ENCODE data around the gene BIN1.

Gene BIN1

DNA sequence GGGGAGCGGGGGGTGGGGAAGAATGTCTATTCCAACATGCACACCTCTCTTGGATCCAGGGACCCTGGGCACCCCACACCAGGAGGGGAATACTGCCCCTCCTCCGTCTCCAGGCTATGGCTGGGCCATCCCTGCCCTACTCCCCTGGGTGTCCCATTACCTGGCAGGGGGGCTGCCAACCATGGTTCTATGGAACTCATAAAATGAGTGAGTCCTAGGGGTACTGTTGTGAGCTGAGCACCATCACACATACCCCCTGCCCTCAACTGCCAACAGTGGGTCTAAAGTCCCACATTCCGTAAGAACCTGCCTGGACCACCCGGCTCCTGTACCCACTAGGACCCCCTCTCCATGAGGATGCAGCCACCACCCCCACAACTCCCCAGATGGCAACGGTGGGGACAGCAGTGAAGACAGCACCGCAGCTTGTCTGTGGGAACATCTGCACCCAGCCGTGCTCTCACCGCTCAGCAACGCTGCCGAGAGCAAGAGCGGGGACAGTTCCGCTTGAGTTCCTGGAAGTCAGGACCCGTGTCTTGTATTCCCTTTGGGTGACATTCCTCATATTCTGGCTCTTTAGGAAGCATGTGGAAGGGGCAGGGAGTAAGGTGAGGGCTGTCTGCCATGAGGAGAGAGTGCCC lies 41.5 kb downstream of the BIN1 start:
- H3K27me3 ChIP-seq (ENCODE audit: insufficient read depth, low read length), result no peaks in the 10 kb centered on the region
- peak overlapping the region; percentile 26 for H4K91ac ChIP-seq (ENCODE audit: low read depth, low read length)
- H2AFZ ChIP-seq (ENCODE audit: insufficient read depth, low read length, poor library complexity), result no peak overlapping the region
- H3K36me3 ChIP-seq (ENCODE audit: control insufficient read depth in 1 of 2, insufficient read depth in 2 of 2, low read length in 2 of 2), result no peaks in the 10 kb centered on the region
- peak overlapping the region; percentile 22 for H3K18ac ChIP-seq (ENCODE audit: low read length)
- H3K27ac ChIP-seq (ENCODE audit: low read depth, low read length), result peak overlapping the region; percentile 5
- H2BK5ac ChIP-seq (ENCODE audit: low read depth, low read length, poor library complexity), result no peak overlapping the region
- H3K4me2 ChIP-seq (ENCODE audit: low read length), result no peak overlapping the region
- no CpG with 5 or more reads among the region's 13 CpGs for WGBS (ENCODE audit: extremely low coverage, insufficient coverage, insufficient read length)
- H4K8ac ChIP-seq (ENCODE audit: low read depth, low read length), result no peak overlapping the region
- H3K4me1 ChIP-seq (ENCODE audit: control insufficient read depth in 1 of 2, insufficient read depth in 2 of 2, low read length in 2 of 2), result peaks cover 26 to 27% of the 10 kb centered on the region in 2 experiments
- peak overlapping the region; percentile 9 for H2BK120ac ChIP-seq (ENCODE audit: insufficient read depth, low read length, poor library complexity)
- no peak overlapping the region for H2AK5ac ChIP-seq (ENCODE audit: low read length)
- H3K9ac ChIP-seq (ENCODE audit: low read length), result no peak overlapping the region
- no peak for DNase-seq
- H3K79me1 ChIP-seq (ENCODE audit: low read length), result peaks cover 7% of the 10 kb centered on the region
- no peak overlapping the region for H3K4ac ChIP-seq (ENCODE audit: low read depth, low read length)
- H2BK12ac ChIP-seq (ENCODE audit: low read length), result peak overlapping the region; percentile 14
- H4K12ac ChIP-seq (ENCODE audit: low read depth, low read length), result no peak overlapping the region
- H3K14ac ChIP-seq (ENCODE audit: low read length), result no peak overlapping the region
- peaks cover 4% of the 10 kb centered on the region for H3K9me3 ChIP-seq (ENCODE audit: insufficient read depth, low read depth, low read length)
- H3K79me2 ChIP-seq (ENCODE audit: control insufficient read depth, insufficient read depth, low read length, poor library complexity), result no peaks in the 10 kb centered on the region
- H3K4me3 ChIP-seq (ENCODE audit: low read depth, low read length), result no peak overlapping the region
- H3K23ac ChIP-seq (ENCODE audit: low read length), result no peak overlapping the region

DNA sequence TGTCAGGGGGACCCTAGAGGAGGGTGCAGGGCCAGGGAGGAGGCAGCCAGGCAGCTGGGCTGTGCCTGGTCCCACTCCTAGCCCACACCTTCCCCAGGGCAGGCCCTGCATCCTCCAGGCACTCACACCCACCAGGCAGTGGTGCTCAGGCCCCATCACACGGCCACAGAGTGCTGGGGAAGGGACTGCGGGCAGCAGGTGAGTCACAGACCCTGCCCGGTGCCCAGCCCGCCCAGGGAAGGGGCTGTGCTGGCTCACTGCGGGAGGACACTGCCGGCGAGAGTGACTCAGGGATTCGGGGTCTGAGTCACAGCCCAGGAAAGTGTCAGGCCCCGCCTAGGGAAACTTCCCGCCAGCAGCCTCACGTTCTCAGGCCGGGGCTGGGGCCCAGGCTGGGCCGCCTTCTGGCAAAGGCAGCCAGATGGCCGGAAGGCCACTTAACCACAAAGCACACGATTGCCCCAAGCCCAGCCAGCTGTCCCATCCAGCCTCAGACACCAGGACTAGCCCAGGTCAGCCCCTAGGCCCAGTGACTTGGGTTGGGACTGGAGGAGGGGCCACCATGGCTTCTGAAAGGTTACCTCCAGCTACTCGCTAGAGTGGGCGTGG lies 42.2 kb downstream of the BIN1 start:
- Histone ChIP-seq H2AFZ (ENCODE audit: insufficient read depth, low read length, poor library complexity) (no peak overlapping the region), H3K9me3 (ENCODE audit: insufficient read depth, low read depth, low read length) (peaks cover 4% of the 10 kb centered on the region), H3K4ac (ENCODE audit: low read depth, low read length) (no peak overlapping the region), H3K36me3 (ENCODE audit: control insufficient read depth in 1 of 2, insufficient read depth in 2 of 2, low read length in 2 of 2) (no peaks in the 10 kb centered on the region), H3K4me1 (ENCODE audit: control insufficient read depth in 1 of 2, insufficient read depth in 2 of 2, low read length in 2 of 2) (peaks cover 26 to 27% of the 10 kb centered on the region in 2 experiments), H3K4me2 (ENCODE audit: low read length) (peak overlapping the region; percentile 8), H4K91ac (ENCODE audit: low read depth, low read length) (no peak overlapping the region), H3K79me2 (ENCODE audit: control insufficient read depth, insufficient read depth, low read length, poor library complexity) (no peaks in the 10 kb centered on the region), H4K12ac (ENCODE audit: low read depth, low read length) (no peak overlapping the region), H3K27ac (ENCODE audit: low read depth, low read length) (peak overlapping the region; percentile 5), H2BK5ac (ENCODE audit: low read depth, low read length, poor library complexity) (no peak overlapping the region), H2BK12ac (ENCODE audit: low read length) (peak overlapping the region; percentile 34), H3K23ac (ENCODE audit: low read length) (no peak overlapping the region), H2AK5ac (ENCODE audit: low read length) (no peak overlapping the region), H3K9ac (ENCODE audit: low read length) (no peak overlapping the region), H4K8ac (ENCODE audit: low read depth, low read length) (no peak overlapping the region), H3K79me1 (ENCODE audit: low read length) (peaks cover 7% of the 10 kb centered on the region), H3K14ac (ENCODE audit: low read length) (peak overlapping the region; percentile 23), H3K4me3 (ENCODE audit: low read depth, low read length) (no peak overlapping the region), H2BK120ac (ENCODE audit: insufficient read depth, low read length, poor library complexity) (peak overlapping the region; percentile 9), H3K27me3 (ENCODE audit: insufficient read depth, low read length) (no peaks in the 10 kb centered on the region), H3K18ac (ENCODE audit: low read length) (no peak overlapping the region)
- DNase-seq, result peak; percentile 98 to 99
- WGBS (ENCODE audit: extremely low coverage, insufficient coverage, insufficient read length), result no CpG with 5 or more reads among the region's 17 CpGs

DNA sequence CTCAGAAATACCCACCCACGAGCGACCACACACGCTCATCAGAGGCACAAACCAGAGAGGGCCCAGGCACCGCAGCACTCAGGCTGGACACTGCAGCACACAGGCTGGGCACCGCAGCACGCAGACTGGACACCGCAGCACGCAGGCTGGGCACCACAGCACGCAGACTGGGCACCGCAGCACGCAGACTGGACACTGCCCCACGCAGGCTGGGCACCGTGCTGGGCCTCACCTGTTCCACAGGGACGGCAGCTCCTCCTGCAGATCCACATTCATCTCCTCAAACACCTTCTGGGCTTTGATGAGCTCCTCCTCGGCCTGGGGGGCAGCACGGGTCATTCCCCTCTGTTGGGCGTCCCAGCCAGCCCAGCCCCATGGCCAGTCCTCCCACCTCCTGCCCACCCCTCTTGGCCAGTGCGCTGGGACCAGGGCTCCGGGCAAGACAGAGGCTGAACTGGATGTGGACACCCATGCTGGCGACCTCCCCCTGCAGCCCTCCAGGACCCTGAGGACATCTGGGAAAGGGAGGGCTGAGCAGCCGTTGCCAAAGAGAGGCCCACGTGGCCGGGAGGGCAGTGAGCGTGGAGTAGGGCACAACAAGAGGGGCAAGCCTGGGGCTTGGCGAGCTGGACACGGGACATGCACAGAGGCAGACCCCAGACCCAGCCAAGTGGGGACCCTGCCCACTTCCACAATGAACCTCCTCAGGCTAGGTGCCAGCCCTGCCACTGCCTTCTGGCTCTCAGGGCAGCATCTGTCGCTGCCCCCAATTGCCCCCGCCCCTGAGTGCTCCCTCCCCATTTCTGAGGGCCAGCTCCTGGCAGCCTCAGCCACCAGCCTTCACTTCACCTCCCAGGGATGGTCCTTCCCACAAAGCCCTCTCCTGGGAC lies 43.0 kb downstream of the BIN1 start:
- DNase-seq, result no peak
- Histone ChIP-seq H3K23ac (ENCODE audit: low read length) (no peak overlapping the region), H3K9ac (ENCODE audit: low read length) (no peak overlapping the region), H4K91ac (ENCODE audit: low read depth, low read length) (peak overlapping the region; percentile 25), H3K79me1 (ENCODE audit: low read length) (peaks cover 7% of the 10 kb centered on the region), H3K79me2 (ENCODE audit: control insufficient read depth, insufficient read depth, low read length, poor library complexity) (no peaks in the 10 kb centered on the region), H2BK12ac (ENCODE audit: low read length) (peak overlapping the region; percentile 34), H3K27ac (ENCODE audit: low read depth, low read length) (no peak overlapping the region), H4K12ac (ENCODE audit: low read depth, low read length) (no peak overlapping the region), H3K27me3 (ENCODE audit: insufficient read depth, low read length) (no peaks in the 10 kb centered on the region), H3K4me3 (ENCODE audit: low read depth, low read length) (no peak overlapping the region), H2AK5ac (ENCODE audit: low read length) (peak overlapping the region; percentile 18), H3K4me2 (ENCODE audit: low read length) (no peak overlapping the region), H2AFZ (ENCODE audit: insufficient read depth, low read length, poor library complexity) (no peak overlapping the region), H3K4ac (ENCODE audit: low read depth, low read length) (no peak overlapping the region), H4K8ac (ENCODE audit: low read depth, low read length) (peak overlapping the region; percentile 3), H3K18ac (ENCODE audit: low read length) (peak overlapping the region; percentile 25), H3K9me3 (ENCODE audit: insufficient read depth, low read depth, low read length) (peaks cover 4% of the 10 kb centered on the region), H2BK5ac (ENCODE audit: low read depth, low read length, poor library complexity) (no peak overlapping the region), H3K36me3 (ENCODE audit: control insufficient read depth in 1 of 2, insufficient read depth in 2 of 2, low read length in 2 of 2) (no peaks in the 10 kb centered on the region), H2BK120ac (ENCODE audit: insufficient read depth, low read length, poor library complexity) (peak overlapping the region; percentile 5), H3K14ac (ENCODE audit: low read length) (peak overlapping the region; percentile 23), H3K4me1 (ENCODE audit: control insufficient read depth in 1 of 2, insufficient read depth in 2 of 2, low read length in 2 of 2) (peaks cover 26 to 27% of the 10 kb centered on the region in 2 experiments)
- no CpG with 5 or more reads among the region's 28 CpGs for WGBS (ENCODE audit: extremely low coverage, insufficient coverage, insufficient read length)

DNA sequence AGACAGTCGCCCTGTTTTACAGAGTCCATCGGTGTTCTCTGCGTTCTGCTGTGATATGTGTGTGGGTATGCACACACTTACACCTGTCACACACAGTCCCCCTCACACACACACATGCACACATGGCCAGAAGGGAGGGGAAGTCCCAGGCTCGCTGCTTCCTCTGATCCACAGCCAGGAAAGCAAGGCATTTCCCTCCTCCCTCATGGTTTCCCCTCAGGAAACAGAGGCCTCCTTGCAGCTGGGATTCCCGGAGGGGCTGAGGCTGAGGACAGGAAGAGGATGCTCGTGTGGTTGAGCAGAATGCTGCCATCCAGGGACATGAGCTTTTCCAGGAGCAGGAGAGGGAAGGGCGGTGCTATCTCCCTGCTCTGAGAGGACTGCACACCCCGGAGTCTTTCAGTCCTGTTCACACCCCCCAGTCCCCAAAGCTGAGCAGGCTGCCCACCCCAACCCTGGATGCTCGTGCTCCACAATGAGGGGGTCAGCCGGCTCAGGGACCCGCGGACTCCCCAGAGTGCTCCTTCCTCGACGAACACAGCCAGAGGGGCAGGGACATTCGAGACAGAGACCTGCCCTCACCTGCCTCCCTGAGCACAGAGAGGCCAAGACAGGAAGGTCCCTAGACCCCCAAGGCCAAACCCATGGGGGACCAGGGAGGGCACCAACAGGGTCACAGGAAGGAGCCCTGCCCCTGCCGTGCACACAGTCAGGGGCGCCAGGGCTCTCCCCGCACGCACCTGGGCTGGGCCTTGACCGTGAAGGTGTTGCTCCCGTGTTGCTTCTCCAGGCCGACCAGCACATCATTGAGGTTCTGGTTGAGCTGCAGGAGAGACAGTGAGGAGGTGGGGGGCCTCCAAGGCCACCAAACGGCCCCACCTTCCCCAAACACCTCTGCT lies 45.3 kb downstream of the BIN1 start:
- Histone ChIP-seq H3K4me1 (ENCODE audit: control insufficient read depth in 1 of 2, insufficient read depth in 2 of 2, low read length in 2 of 2) (peaks cover 20 to 24% of the 10 kb centered on the region in 2 experiments), H3K79me1 (ENCODE audit: low read length) (peaks cover 7% of the 10 kb centered on the region), H3K27me3 (ENCODE audit: insufficient read depth, low read length) (no peaks in the 10 kb centered on the region), H3K9ac (ENCODE audit: low read length) (no peak overlapping the region), H3K4ac (ENCODE audit: low read depth, low read length) (no peak overlapping the region), H3K23ac (ENCODE audit: low read length) (no peak overlapping the region), H3K4me3 (ENCODE audit: low read depth, low read length) (no peak overlapping the region), H3K18ac (ENCODE audit: low read length) (no peak overlapping the region), H4K8ac (ENCODE audit: low read depth, low read length) (peak overlapping the region; percentile 44), H4K91ac (ENCODE audit: low read depth, low read length) (no peak overlapping the region), H2BK120ac (ENCODE audit: insufficient read depth, low read length, poor library complexity) (no peak overlapping the region), H2AFZ (ENCODE audit: insufficient read depth, low read length, poor library complexity) (no peak overlapping the region), H4K12ac (ENCODE audit: low read depth, low read length) (no peak overlapping the region), H2BK12ac (ENCODE audit: low read length) (no peak overlapping the region), H2AK5ac (ENCODE audit: low read length) (no peak overlapping the region), H3K4me2 (ENCODE audit: low read length) (no peak overlapping the region), H3K27ac (ENCODE audit: low read depth, low read length) (no peak overlapping the region), H2BK5ac (ENCODE audit: low read depth, low read length, poor library complexity) (no peak overlapping the region), H3K9me3 (ENCODE audit: insufficient read depth, low read depth, low read length) (peaks cover 4% of the 10 kb centered on the region), H3K36me3 (ENCODE audit: control insufficient read depth in 1 of 2, insufficient read depth in 2 of 2, low read length in 2 of 2) (no peaks in the 10 kb centered on the region), H3K79me2 (ENCODE audit: control insufficient read depth, insufficient read depth, low read length, poor library complexity) (no peaks in the 10 kb centered on the region), H3K14ac (ENCODE audit: low read length) (no peak overlapping the region)
- DNase-seq, result no peak
- no CpG with 5 or more reads among the region's 23 CpGs for WGBS (ENCODE audit: extremely low coverage, insufficient coverage, insufficient read length)
